GM15510 (cell line): Measurements from ENCODE around the gene STK32C.

ENCODE experiments used
- POLR2A ChIP-seq: IDR thresholded peaks from 3 replicates; pipeline ENCODE4 v1.6.1; 2011; ENCODE audit warnings: borderline replicate concordance; ENCODE audit not compliant: insufficient read length; ENCODE audit errors: extremely low read depth

STK32C gene

GRCh38 chr10:132307823-132308586, at the start of gene STK32C:
TSS of gene STK32C (minus strand) at chr10:132307950. CDS start at chr10:132307833, 117 bp downstream.
- peak; percentile 31 for TF ChIP-seq POLR2A

GRCh38 chr10:132356621-132357195, 49.0 kb upstream of the STK32C start:
- no peak for TF ChIP-seq POLR2A

- TF ChIP-seq POLR2A = no peak
Observed at GRCh38 chr10:132355754-132356153, 48.0 kb upstream of the STK32C start.

- TF ChIP-seq POLR2A = no peak
Observed at GRCh38 chr10:132355297-132355696, 47.5 kb upstream of the STK32C start.

GRCh38 chr10:132354356-132355094, 46.8 kb upstream of the STK32C start:
- no peak for TF ChIP-seq POLR2A

GRCh38 chr10:132353456-132354355, 46.0 kb upstream of the STK32C start:
- no peak for TF ChIP-seq POLR2A

- TF ChIP-seq POLR2A = no peak
Observed at GRCh38 chr10:132351611-132352010, 43.9 kb upstream of the STK32C start.

GRCh38 chr10:132350946-132351345, 43.2 kb upstream of the STK32C start:
- no peak for TF ChIP-seq POLR2A

GRCh38 chr10:132350391-132350790, 42.6 kb upstream of the STK32C start:
- no peak for TF ChIP-seq POLR2A

GRCh38 chr10:132349766-132350165, 42.0 kb upstream of the STK32C start:
- no peak for TF ChIP-seq POLR2A

- TF ChIP-seq POLR2A = no peak
Observed at GRCh38 chr10:132347931-132348267, 40.1 kb upstream of the STK32C start.

GRCh38 chr10:132347211-132347930, 39.6 kb upstream of the STK32C start:
- no peak for TF ChIP-seq POLR2A

- TF ChIP-seq POLR2A = no peak
Observed at GRCh38 chr10:132346806-132347205, 39.1 kb upstream of the STK32C start.

GRCh38 chr10:132345345-132345744, 37.6 kb upstream of the STK32C start:
- TF ChIP-seq POLR2A = no peak
